HG02840 (cell line): ENCODE measurements around the gene PLXNA4.

Experiments used
- ATAC-seq: cut with Tn5 transposase; IDR thresholded peaks from one replicate; pipeline ENCODE4 v1.9.1; 2021; ENCODE audit warnings: mild to moderate bottlenecking, moderate library complexity, moderate number of reproducible peaks; ENCODE audit not compliant: unreplicated experiment, low FRiP score

PLXNA4 gene

GRCh38 chr7:132347858-132348257 is 228.4 kb downstream of the PLXNA4 start:
- no peak for ATAC-seq

GRCh38 chr7:132347123-132347522 is 229.1 kb downstream of the PLXNA4 start:
- no peak for ATAC-seq

- ATAC-seq, result no peak
Measured at GRCh38 chr7:132345543-132346129, 230.6 kb downstream of the PLXNA4 start.

GRCh38 chr7:132345030-132345429 is 231.2 kb downstream of the PLXNA4 start:
- no peak for ATAC-seq

GRCh38 chr7:132343199-132343598 is 233.1 kb downstream of the PLXNA4 start:
- ATAC-seq, result no peak

- ATAC-seq, result no peak
Measured at GRCh38 chr7:132337450-132338080, 238.7 kb downstream of the PLXNA4 start.

GRCh38 chr7:132336797-132337196 is 239.5 kb downstream of the PLXNA4 start:
- no peak for ATAC-seq

- no peak for ATAC-seq
Measured at GRCh38 chr7:132333301-132333700, 243.0 kb downstream of the PLXNA4 start.

GRCh38 chr7:132328760-132329159 is 247.5 kb downstream of the PLXNA4 start:
- no peak for ATAC-seq

GRCh38 chr7:132328047-132328620 is 248.1 kb downstream of the PLXNA4 start:
- ATAC-seq, result no peak

GRCh38 chr7:132326878-132327589 is 249.2 kb downstream of the PLXNA4 start:
- no peak for ATAC-seq

GRCh38 chr7:132322970-132323369 is 253.3 kb downstream of the PLXNA4 start:
- no peak for ATAC-seq

- no peak for ATAC-seq
Measured at GRCh38 chr7:132321387-132321786, 254.9 kb downstream of the PLXNA4 start.

GRCh38 chr7:132319481-132319880 is 256.8 kb downstream of the PLXNA4 start:
- ATAC-seq, result no peak

GRCh38 chr7:132318352-132319318 is 257.6 kb downstream of the PLXNA4 start:
- ATAC-seq, result no peak

- ATAC-seq, result no peak
Measured at GRCh38 chr7:132317701-132318351, 258.4 kb downstream of the PLXNA4 start.

GRCh38 chr7:132312531-132313055 is 263.7 kb downstream of the PLXNA4 start:
- no peak for ATAC-seq

GRCh38 chr7:132311733-132312132 is 264.5 kb downstream of the PLXNA4 start:
- ATAC-seq, result no peak

- ATAC-seq, result no peak
Measured at GRCh38 chr7:132309102-132309805, 267.0 kb downstream of the PLXNA4 start.
